WTC11 (cell line): Measurements from ENCODE around the gene GUF1. TPM values are rescaled to one million over a fixed set of nuclear protein-coding genes. Genes with fewer than 3 reads are reported as not detected.

Experiments
- ATAC-seq: fragments of 200-7000 bp; cut with Tn5 transposase; 2 replicates; pipeline ENCODE4 v1.10.0; 2021; ENCODE audit warnings: mild to moderate bottlenecking, moderate library complexity
- CTCF ChIA-PET: fragments of 300-600 bp; sonication (Branson Sonifier 250); formaldehyde crosslinking; loops from one replicate; lab custom pipeline; 2021; ENCODE audit warnings: antibody characterized with exemption; lab: Charles Lee
- POLR2A ChIA-PET: fragments of 350-600 bp; sonication (Branson Sonifier 250); formaldehyde crosslinking; loops from one replicate; lab custom pipeline; 2021; ENCODE audit warnings: antibody characterized with exemption; lab: Charles Lee
- DNase-seq: peaks from one replicate; pipeline ENCODE4 v3.0.0; 2021; ENCODE audit warnings: low spot score
- H3K27ac Mint-ChIP-seq: 2 replicates; pipeline ENCODE4 v1.8.0; 2021; ENCODE audit warnings: mixed read lengths
- H3K27me3 Mint-ChIP-seq: 2 replicates; pipeline ENCODE4 v1.8.0; 2021; ENCODE audit warnings: low read depth, mild to moderate bottlenecking, moderate library complexity, mixed read lengths
- H3K36me3 Mint-ChIP-seq: 2 replicates; pipeline ENCODE4 v1.8.0; 2021; ENCODE audit warnings: mixed read lengths
- H3K4me1 Mint-ChIP-seq: 2 replicates; pipeline ENCODE4 v1.8.0; 2022; ENCODE audit warnings: mixed read lengths
- H3K4me3 Mint-ChIP-seq: 2 replicates; pipeline ENCODE4 v1.8.0; 2021; ENCODE audit warnings: mild to moderate bottlenecking, moderate library complexity, mixed read lengths
- H3K9me3 Mint-ChIP-seq: 2 replicates; pipeline ENCODE4 v1.8.0; 2021; ENCODE audit warnings: mixed read lengths
- AFF4 ChIP-seq: sonication (generic); formaldehyde crosslinking; IDR thresholded peaks from 2 replicates; pipeline ENCODE4 v1.8.1; 2023; ENCODE audit warnings: mild to moderate bottlenecking, missing genetic modification reagents, borderline replicate concordance
- AR ChIP-seq: fragments of 250-450 bp; sonication (Bioruptor Pico); IDR thresholded peaks from 2 replicates; pipeline ENCODE4 v1.9.0; 2021; ENCODE audit warnings: mild to moderate bottlenecking
- ATF3 ChIP-seq: sonication (generic); formaldehyde crosslinking; conservative IDR thresholded peaks from 2 replicates; pipeline ENCODE4 v1.8.1; 2022; ENCODE audit warnings: mild to moderate bottlenecking, missing genetic modification reagents
- E2F1 ChIP-seq: sonication (generic); formaldehyde crosslinking; IDR thresholded peaks from 2 replicates; pipeline ENCODE4 v1.8.0; 2022; ENCODE audit warnings: mild to moderate bottlenecking, missing genetic modification reagents
- E2F4 ChIP-seq: sonication (generic); formaldehyde crosslinking; IDR thresholded peaks from 2 replicates; pipeline ENCODE4 v1.8.1; 2022; ENCODE audit warnings: low read depth, mild to moderate bottlenecking, moderate library complexity, missing genetic modification reagents, borderline replicate concordance
- ELF4 ChIP-seq: sonication (generic); formaldehyde crosslinking; IDR thresholded peaks from 2 replicates; pipeline ENCODE4 v1.8.1; 2022; ENCODE audit warnings: low read depth, mild to moderate bottlenecking, moderate library complexity, missing genetic modification reagents
- ETV6 ChIP-seq: sonication (generic); formaldehyde crosslinking; IDR thresholded peaks from 2 replicates; pipeline ENCODE4 v1.8.1; 2022; ENCODE audit warnings: mild to moderate bottlenecking, missing genetic modification reagents
- FOXP1 ChIP-seq: sonication (generic); formaldehyde crosslinking; IDR thresholded peaks from 2 replicates; pipeline ENCODE4 v1.8.0; 2022; ENCODE audit warnings: missing genetic modification reagents, mild to moderate bottlenecking, moderate library complexity, borderline replicate concordance
- KAT7 ChIP-seq: sonication (generic); formaldehyde crosslinking; IDR thresholded peaks from 2 replicates; pipeline ENCODE4 v1.8.1; 2023; ENCODE audit warnings: missing genetic modification reagents, mild to moderate bottlenecking, borderline replicate concordance
- NFATC4 ChIP-seq: fragments of 250-450 bp; sonication (Bioruptor Pico); IDR thresholded peaks from 2 replicates; pipeline ENCODE4 v1.9.0; 2021; ENCODE audit warnings: mild to moderate bottlenecking
- NR1H2 ChIP-seq: sonication (generic); formaldehyde crosslinking; IDR thresholded peaks from 2 replicates; pipeline ENCODE4 v1.9.0; 2021; ENCODE audit warnings: mild to moderate bottlenecking, moderate library complexity, missing genetic modification reagents
- NR2C2 ChIP-seq: sonication (generic); formaldehyde crosslinking; IDR thresholded peaks from 2 replicates; pipeline ENCODE4 v1.8.0; 2022; ENCODE audit warnings: mild to moderate bottlenecking, missing genetic modification reagents
- PRDM15 ChIP-seq: sonication (generic); formaldehyde crosslinking; IDR thresholded peaks from 2 replicates; pipeline ENCODE4 v1.8.0; 2022; ENCODE audit warnings: missing genetic modification reagents
- SMAD4 ChIP-seq: sonication (generic); formaldehyde crosslinking; IDR thresholded peaks from 2 replicates; pipeline ENCODE4 v1.8.0; 2022; ENCODE audit warnings: mild to moderate bottlenecking, missing genetic modification reagents
- TEAD1 ChIP-seq: sonication (generic); formaldehyde crosslinking; IDR thresholded peaks from 2 replicates; pipeline ENCODE4 v1.8.0; 2022; ENCODE audit warnings: mild to moderate bottlenecking, missing genetic modification reagents
- USF2 ChIP-seq: sonication (generic); formaldehyde crosslinking; IDR thresholded peaks from 2 replicates; pipeline ENCODE4 v1.8.1; 2023; ENCODE audit warnings: mild to moderate bottlenecking, missing genetic modification reagents, moderate library complexity
- ZNF121 ChIP-seq: sonication (generic); formaldehyde crosslinking; IDR thresholded peaks from 2 replicates; pipeline ENCODE4 v1.8.0; 2023; ENCODE audit warnings: missing genetic modification reagents
- ZNF219 ChIP-seq: sonication (generic); formaldehyde crosslinking; IDR thresholded peaks from 2 replicates; pipeline ENCODE4 v1.8.0; 2023; ENCODE audit warnings: missing genetic modification reagents, mild to moderate bottlenecking, borderline replicate concordance
- ZNF671 ChIP-seq: fragments of 250-450 bp; sonication (Bioruptor Pico); IDR thresholded peaks from 2 replicates; pipeline ENCODE4 v1.8.0; 2021; ENCODE audit warnings: mild to moderate bottlenecking
- ZSCAN18 ChIP-seq: fragments of 250-450 bp; sonication (Bioruptor Pico); IDR thresholded peaks from 2 replicates; pipeline ENCODE4 v2.1.2; 2022; ENCODE audit warnings: mild to moderate bottlenecking, moderate library complexity
- total RNA-seq: library from RNA; stranded (reverse); gene quantifications from 3 replicates; pipeline ENCODE4 v1.2.3, GENCODE V29; 2021

The GUF1 gene
- total RNA-seq, 1 experiment from 2014 or later, result 37.6 TPM

- TF ChIP-seq ZSCAN18 (CRISPR knock-in tag) (no peak), TEAD1 (CRISPR knock-in tag) (peak; percentile 38; the same call in 1 of the 2 replicates), ZNF121 (CRISPR knock-in tag) (no peak), ATF3 (no peak), E2F1 (CRISPR knock-in tag) (peak; percentile 90), NR1H2 (no peak), SMAD4 (CRISPR knock-in tag) (no peak), ETV6 (CRISPR knock-in tag) (peak; percentile 68; the same call in 1 of the 2 replicates), E2F4 (no peak), KAT7 (peak; percentile 48; the same call in 1 of the 2 replicates), FOXP1 (CRISPR knock-in tag) (peak; percentile 88), PRDM15 (no peak; the same call in 1 of the 2 replicates), NR2C2 (no peak)
Measured at GRCh38 chr4:44726038-44726871, 48.0 kb downstream of the GUF1 start, which contains the start of gene GNPDA2 (continued).

GRCh38 chr4:44727471-44727870 lies 49.3 kb downstream of the GUF1 start:
- H3K4me3 Mint-ChIP-seq, result no peak overlapping the region
- TF ChIP-seq ZNF671 (no peak), AFF4 (no peak), USF2 (CRISPR knock-in tag) (no peak), ELF4 (no peak), NFATC4 (no peak), AR (no peak), ZNF219 (CRISPR knock-in tag) (no peak)

More at GRCh38 chr4:44727471-44727870, 49.3 kb downstream of the GUF1 start:
- ATAC-seq (no peak), DNase-seq (no peak)
- ChIA-PET CTCF (no interaction called here), POLR2A (interaction anchor here (1.2 kb wide), 1 partner anchor 50 kb away, joined by 3 read pairs; the partner anchor contains the start of gene GUF1)
- Mint-ChIP-seq H3K36me3 (no peaks in the 10 kb centered on the region), H3K9me3 (no peaks in the 10 kb centered on the region), H3K27me3 (peaks cover 24% of the 10 kb centered on the region), H3K4me1 (peaks cover 26% of the 10 kb centered on the region), H3K27ac (no peak overlapping the region)
